GM12878 (cell line): ENCODE measurements around the gene SLC5A2. TPM values are rescaled to one million over a fixed set of nuclear protein-coding genes. Genes with fewer than 3 reads are reported as not detected.

Source experiments
- ATAC-seq: fragments of 200-7000 bp; cut with Tn5 transposase; 3 replicates; pipeline ENCODE4 v1.9.1; 2020; ENCODE audit warnings: mild to moderate bottlenecking, moderate library complexity
- BruUV-seq: library from RNA; stranded (reverse); fragments of 400-500 nt; replicated peaks from 2 replicates; lab custom pipeline; 2021; lab: Mats Ljungman, UMichigan
- CTCF ChIA-PET: fragments of 300-600 bp; sonication (Branson Sonifier 250); formaldehyde crosslinking; extraction: SDS; loops from one replicate; lab custom pipeline; 2021; ENCODE audit warnings: inconsistent platforms; lab: Yijun Ruan, JAX
- POLR2A ChIA-PET: fragments of 350-600 bp; formaldehyde crosslinking; extraction: SDS; loops from one replicate; lab custom pipeline; 2021; ENCODE audit warnings: inconsistent platforms; lab: Charles Lee
- RAD21 ChIA-PET: fragments of 300-600 bp; sonication (Branson Sonifier 250); formaldehyde crosslinking; loops from one replicate; lab custom pipeline; 2023; ENCODE audit warnings: antibody characterized with exemption; ENCODE audit not compliant: unreplicated experiment; lab: Charles Lee
- SMC1A ChIA-PET: fragments of 300-600 bp; sonication (Branson Sonifier 250); formaldehyde crosslinking; loops from one replicate; lab custom pipeline; 2023; ENCODE audit not compliant: unreplicated experiment, uncharacterized antibody; lab: Charles Lee
- DNase-seq: peaks from one replicate; pipeline ENCODE4 v3.0.0-alpha.2; 2011; ENCODE audit warnings: low read depth, low spot score
- FAIRE-seq: peaks from 3 replicates; lab custom pipeline; 2011; peaks lifted over from hg19 to GRCh38; lab: Jason Lieb, UNC
- H2AFZ ChIP-seq: 2 replicates; pipeline ENCODE4 v1.6.0; 2011; ENCODE audit warnings: low read depth, low read length, control low read depth; ENCODE audit not compliant: control insufficient read depth
- H3K27ac ChIP-seq: 2 replicates; pipeline ENCODE4 v1.5.1; 2011; ENCODE audit warnings: control low read depth; ENCODE audit not compliant: control insufficient read depth, insufficient read depth
- H3K27me3 ChIP-seq, 2 experiments: replicated peaks in 1 of 2; 2 replicates each; pipeline versions ENCODE4 v1.6.0 to v1.6.1; 2011; ENCODE audit warnings: low read length in 1 of 2; ENCODE audit not compliant: control insufficient read depth in 2 of 2, insufficient read depth in 2 of 2
- H3K36me3 ChIP-seq, 2 experiments: 2 replicates each; pipeline ENCODE4 v1.5.1; 2011; ENCODE audit warnings: low read length in 1 of 2; ENCODE audit not compliant: control insufficient read depth in 2 of 2, insufficient read depth in 2 of 2
- H3K4me1 ChIP-seq: 2 replicates; pipeline ENCODE4 v1.6.1; 2011; ENCODE audit warnings: mild to moderate bottlenecking, low read length, moderate library complexity, mixed read lengths; ENCODE audit not compliant: control insufficient read depth, insufficient read depth
- H3K4me2 ChIP-seq: 2 replicates; pipeline ENCODE4 v1.6.0; 2011; ENCODE audit warnings: control low read depth; ENCODE audit not compliant: control insufficient read depth, insufficient read depth
- H3K4me3 ChIP-seq: fragments of 200-600 bp; sonication (generic); 2 replicates; pipeline ENCODE4 v1.5.1; 2016
- H3K79me2 ChIP-seq: 2 replicates; pipeline ENCODE4 v1.6.0; 2011; ENCODE audit warnings: low read length; ENCODE audit not compliant: control insufficient read depth, insufficient read depth
- H3K9ac ChIP-seq: 2 replicates; pipeline ENCODE4 v1.8.0; 2011; ENCODE audit warnings: low read length, control low read depth, mixed read lengths; ENCODE audit not compliant: control insufficient read depth, insufficient read depth
- H3K9me3 ChIP-seq: replicated peaks from 3 replicates; pipeline ENCODE4 v1.5.1; 2011; ENCODE audit warnings: mild to moderate bottlenecking, low read length; ENCODE audit not compliant: control insufficient read depth, insufficient read depth
- H4K20me1 ChIP-seq: 2 replicates; pipeline ENCODE4 v1.6.0; 2011; ENCODE audit not compliant: control insufficient read depth, insufficient read depth
- BCL3 ChIP-seq: IDR thresholded peaks from 2 replicates; pipeline ENCODE4 v1.6.1; 2011; ENCODE audit warnings: borderline replicate concordance, low read depth, mild to moderate bottlenecking, moderate library complexity, low read length; ENCODE audit not compliant: insufficient read depth, poor library complexity, severe bottlenecking
- BHLHE40 ChIP-seq, 2 experiments: fragments of 450-650 bp in 1 of 2; IDR thresholded peaks; 2 replicates each; pipeline ENCODE4 v1.6.1; 2011 to 2017; ENCODE audit warnings: low read depth in 2 of 2, borderline replicate concordance in 1 of 2, improper control_type of control experiment in 1 of 2, low read length in 1 of 2, mild to moderate bottlenecking in 1 of 2
- CBX5 ChIP-seq: sonication (generic); IDR thresholded peaks from 2 replicates; pipeline ENCODE4 v1.6.1; 2016; ENCODE audit warnings: low read depth, moderate library complexity, mild to moderate bottlenecking, inconsistent platforms
- EP300 ChIP-seq, 2 experiments: fragments of 150-350 bp in 1 of 2; IDR thresholded peaks; 2 replicates each; pipeline ENCODE4 v1.6.1; 2011 to 2012; ENCODE audit warnings: low read depth in 2 of 2, low read length in 2 of 2, borderline replicate concordance in 1 of 2, improper control_type of control experiment in 1 of 2, inconsistent platforms in 1 of 2; ENCODE audit not compliant: control insufficient read depth in 1 of 2
- ETV6 ChIP-seq, 2 experiments: fragments of 450-650 bp in 1 of 2; IDR thresholded peaks in 1 of 2; conservative IDR thresholded peaks in 1 of 2; 2 replicates each; pipeline ENCODE4 v1.6.1; 2014; ENCODE audit warnings: antibody characterized with exemption in 1 of 2, borderline replicate concordance in 1 of 2, low read depth in 1 of 2, mild to moderate bottlenecking in 1 of 2, moderate library complexity in 1 of 2
- JUND ChIP-seq: IDR thresholded peaks from 2 replicates; pipeline ENCODE4 v1.6.1; 2012; ENCODE audit warnings: low read depth, mild to moderate bottlenecking, low read length, improper control_type of control experiment, moderate library complexity
- MEF2B ChIP-seq: fragments of 450-650 bp; IDR thresholded peaks from 2 replicates; pipeline ENCODE4 v1.6.1; 2018; ENCODE audit warnings: mild to moderate bottlenecking, moderate library complexity; ENCODE audit not compliant: partially characterized antibody, poor library complexity, severe bottlenecking
- NFXL1 ChIP-seq: fragments of 450-650 bp; IDR thresholded peaks from 2 replicates; pipeline ENCODE4 v1.6.1; 2017; ENCODE audit warnings: antibody characterized with exemption, mild to moderate bottlenecking, borderline replicate concordance
- NRF1 ChIP-seq: conservative IDR thresholded peaks from 2 replicates; pipeline ENCODE4 v1.6.1; 2011; ENCODE audit warnings: mild to moderate bottlenecking, low read depth, low read length, improper control_type of control experiment
- POLR2AphosphoS2 ChIP-seq: IDR thresholded peaks from 2 replicates; pipeline ENCODE4 v1.6.1; 2011; ENCODE audit warnings: low read depth, mild to moderate bottlenecking, low read length, improper control_type of control experiment, moderate library complexity
- RAD51 ChIP-seq: fragments of 450-650 bp; IDR thresholded peaks from 2 replicates; pipeline ENCODE4 v1.6.1; 2016; ENCODE audit warnings: moderate library complexity, mild to moderate bottlenecking, inconsistent platforms
- SMARCA5 ChIP-seq: fragments of 450-650 bp; IDR thresholded peaks from 2 replicates; pipeline ENCODE4 v1.6.1; 2017; ENCODE audit warnings: mild to moderate bottlenecking
- SUPT20H ChIP-seq: IDR thresholded peaks from 2 replicates; pipeline ENCODE4 v1.6.1; 2011; ENCODE audit warnings: low read depth, mild to moderate bottlenecking, low read length, moderate library complexity, borderline replicate concordance; ENCODE audit not compliant: control insufficient read depth
- TBL1XR1 ChIP-seq: IDR thresholded peaks from 2 replicates; pipeline ENCODE4 v1.6.1; 2012; ENCODE audit warnings: low read depth, low read length, improper control_type of control experiment
- TCF3 ChIP-seq: IDR thresholded peaks from 2 replicates; pipeline ENCODE4 v1.6.1; 2012; ENCODE audit warnings: low read depth, mild to moderate bottlenecking, low read length, borderline replicate concordance; ENCODE audit not compliant: insufficient read depth
- WGBS: methylation state at CpG from one replicate; pipeline ENCODE4 v1.1.6; 2016; ENCODE audit warnings: low lambda C conversion rate; ENCODE audit not compliant: insufficient replicate concordance, insufficient coverage; ENCODE audit errors: missing lambda C conversion rate; 5-methylcytosine and 5-hydroxymethylcytosine counted together
- in situ Hi-C: fragments of 300-500 bp; cut with MboI; formaldehyde crosslinking; loops from 9 replicates; pipeline ENCODE4 v1.14.3; 2018; ENCODE audit warnings: mixed read lengths
- intact Hi-C: fragments of 100-400 bp; cut with micrococcal nuclease; formaldehyde crosslinking; loops from one replicate; pipeline ENCODE4 v1.14.2; 2022; ENCODE audit not compliant: unreplicated experiment
- polyA plus RNA-seq, 11 experiments: library from polyadenylated mRNA; depleted of rRNA in 4 of 11; unstranded in 6 of 11; stranded (reverse) in 5 of 11; fragments of >200 nt; fragmentation: Nextera tagmentation in 4 of 11; fragmentation: Illumina TruSeq in 1 of 11; extraction: Ambion mirVana in 4 of 11; extraction: Trizol in 1 of 11; gene quantifications; 1 replicate in 1 of 11; 2 replicates in 10 of 11; pipeline versions ENCODE4 v1.2.1 to v1.2.3, GENCODE V29; 2011 to 2016; ENCODE audit warnings: inconsistent platforms in 2 of 11, missing spikeins in 2 of 11, low read depth in 1 of 11
- total RNA-seq, 4 experiments: library from RNA; depleted of rRNA in 3 of 4; stranded (reverse); fragments of >200 nt in 3 of 4; fragmentation: Illumina TruSeq in 1 of 4; extraction: Trizol in 1 of 4; gene quantifications; 2 replicates each; pipeline versions ENCODE4 v1.2.1 to v1.2.3, GENCODE V29; 2013 to 2021
- TF ChIP-seq, protein P1 (sequence below): fragments of 450-650 bp; IDR thresholded peaks from 2 replicates; pipeline ENCODE4 v1.6.1; 2016; ENCODE audit warnings: mild to moderate bottlenecking, moderate library complexity, borderline replicate concordance
- TF ChIP-seq, protein P2 (sequence below): IDR thresholded peaks from 2 replicates; pipeline ENCODE4 v1.6.1; 2011; ENCODE audit warnings: low read depth, low read length, improper control_type of control experiment, borderline replicate concordance

Gene SLC5A2
- total and polyA plus RNA-seq, 10 of the 15 experiments (the other 5 are each of a cell fraction or from before 2014, with no cell fraction given): 3.6 to 4.8 (median 4.4) TPM; not detected in 6

DNA sequence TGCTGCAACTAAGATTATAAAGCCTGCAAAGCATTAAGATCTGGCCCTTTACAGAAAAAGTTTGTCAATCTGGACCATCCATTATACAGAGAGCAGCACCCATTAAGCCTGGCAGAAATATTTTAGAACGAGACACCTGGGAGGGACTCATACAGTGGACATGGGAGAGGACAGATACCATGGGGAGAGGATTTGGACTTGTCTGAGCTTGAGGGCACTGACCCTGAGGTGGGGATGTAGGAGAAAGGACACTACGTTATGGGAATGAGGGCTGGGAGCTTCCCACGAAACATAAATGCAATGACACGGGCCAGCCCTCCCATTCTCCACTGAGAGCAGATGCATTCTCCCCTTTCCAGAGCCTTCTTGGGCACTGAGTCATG lies 19.0 kb downstream of the SLC5A2 start:
- BruUV-seq: no TSS peak
- in situ Hi-C loops (no loop called here), intact Hi-C loops (loop anchor here (10.0 kb wide), 1 partner anchor 63 kb away; no protein-coding TSS in a partner anchor)
- H2AFZ ChIP-seq: no peak overlapping the region
- no peak for FAIRE-seq
- ATAC-seq: no peak
- ChIA-PET RAD21 (no interaction called here), SMC1A (no interaction called here), CTCF (interaction anchor here (1.2 to 1.6 kb wide), 2 partner anchors 41 to 211 kb away, joined by 3 to 4 read pairs; a partner anchor contains a TSS), POLR2A (interaction anchor here (0.6 to 1.0 kb wide), 2 partner anchors 12 to 42 kb away, joined by 3 to 4 read pairs; no protein-coding TSS in a partner anchor)
- no peak overlapping the region for H3K27ac ChIP-seq
- 95% methylated on average over 4 of the region's 4 CpGs for WGBS
- no peak overlapping the region for H3K4me2 ChIP-seq
- no peaks in the 10 kb centered on the region for H3K27me3 ChIP-seq
- no peaks in the 10 kb centered on the region for H3K9me3 ChIP-seq
- no peak for DNase-seq
- peaks cover 4% of the 10 kb centered on the region; the same call in 1 of the 2 replicates for H3K79me2 ChIP-seq
- H3K9ac ChIP-seq: no peak overlapping the region
- H4K20me1 ChIP-seq: no peaks in the 10 kb centered on the region
- peaks cover 14% of the 10 kb centered on the region for H3K4me1 ChIP-seq
- no peaks in the 10 kb centered on the region; a peak in 1 of 4 replicates for H3K36me3 ChIP-seq
- no peak overlapping the region for H3K4me3 ChIP-seq
- TF ChIP-seq BCL3 (no peak), EP300 (IDR thresholded peaks at IDR 0.05; ENCODE audit: borderline replicate concordance in 1 of 2, control insufficient read depth in 1 of 2, low read depth in 2 of 2, low read length in 2 of 2) (no peak), TCF3 (no peak), NRF1 (no peak), POLR2AphosphoS2 (no peak), ETV6 (conservative IDR thresholded peaks at IDR 0.05 in 1 of 2, IDR thresholded peaks at IDR 0.05 in 1 of 2; ENCODE audit: borderline replicate concordance in 1 of 2, low read depth in 1 of 2) (no peak), TBL1XR1 (no peak), SMARCA5 (no peak), NFXL1 (no peak), BHLHE40 (IDR thresholded peaks at IDR 0.05; ENCODE audit: borderline replicate concordance in 1 of 2, low read depth in 2 of 2, low read length in 1 of 2) (no peak), SUPT20H (no peak), RAD51 (no peak), JUND (no peak), MEF2B (no peak), CBX5 (no peak)
- TF ChIP-seq, protein P1, sequence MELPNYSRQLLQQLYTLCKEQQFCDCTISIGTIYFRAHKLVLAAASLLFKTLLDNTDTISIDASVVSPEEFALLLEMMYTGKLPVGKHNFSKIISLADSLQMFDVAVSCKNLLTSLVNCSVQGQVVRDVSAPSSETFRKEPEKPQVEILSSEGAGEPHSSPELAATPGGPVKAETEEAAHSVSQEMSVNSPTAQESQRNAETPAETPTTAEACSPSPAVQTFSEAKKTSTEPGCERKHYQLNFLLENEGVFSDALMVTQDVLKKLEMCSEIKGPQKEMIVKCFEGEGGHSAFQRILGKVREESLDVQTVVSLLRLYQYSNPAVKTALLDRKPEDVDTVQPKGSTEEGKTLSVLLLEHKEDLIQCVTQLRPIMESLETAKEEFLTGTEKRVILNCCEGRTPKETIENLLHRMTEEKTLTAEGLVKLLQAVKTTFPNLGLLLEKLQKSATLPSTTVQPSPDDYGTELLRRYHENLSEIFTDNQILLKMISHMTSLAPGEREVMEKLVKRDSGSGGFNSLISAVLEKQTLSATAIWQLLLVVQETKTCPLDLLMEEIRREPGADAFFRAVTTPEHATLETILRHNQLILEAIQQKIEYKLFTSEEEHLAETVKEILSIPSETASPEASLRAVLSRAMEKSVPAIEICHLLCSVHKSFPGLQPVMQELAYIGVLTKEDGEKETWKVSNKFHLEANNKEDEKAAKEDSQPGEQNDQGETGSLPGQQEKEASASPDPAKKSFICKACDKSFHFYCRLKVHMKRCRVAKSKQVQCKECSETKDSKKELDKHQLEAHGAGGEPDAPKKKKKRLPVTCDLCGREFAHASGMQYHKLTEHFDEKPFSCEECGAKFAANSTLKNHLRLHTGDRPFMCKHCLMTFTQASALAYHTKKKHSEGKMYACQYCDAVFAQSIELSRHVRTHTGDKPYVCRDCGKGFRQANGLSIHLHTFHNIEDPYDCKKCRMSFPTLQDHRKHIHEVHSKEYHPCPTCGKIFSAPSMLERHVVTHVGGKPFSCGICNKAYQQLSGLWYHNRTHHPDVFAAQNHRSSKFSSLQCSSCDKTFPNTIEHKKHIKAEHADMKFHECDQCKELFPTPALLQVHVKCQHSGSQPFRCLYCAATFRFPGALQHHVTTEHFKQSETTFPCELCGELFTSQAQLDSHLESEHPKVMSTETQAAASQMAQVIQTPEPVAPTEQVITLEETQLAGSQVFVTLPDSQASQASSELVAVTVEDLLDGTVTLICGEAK: no peak
- TF ChIP-seq, protein P2, sequence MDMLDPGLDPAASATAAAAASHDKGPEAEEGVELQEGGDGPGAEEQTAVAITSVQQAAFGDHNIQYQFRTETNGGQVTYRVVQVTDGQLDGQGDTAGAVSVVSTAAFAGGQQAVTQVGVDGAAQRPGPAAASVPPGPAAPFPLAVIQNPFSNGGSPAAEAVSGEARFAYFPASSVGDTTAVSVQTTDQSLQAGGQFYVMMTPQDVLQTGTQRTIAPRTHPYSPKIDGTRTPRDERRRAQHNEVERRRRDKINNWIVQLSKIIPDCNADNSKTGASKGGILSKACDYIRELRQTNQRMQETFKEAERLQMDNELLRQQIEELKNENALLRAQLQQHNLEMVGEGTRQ: no peak
